WTC11 (cell line): ENCODE data around the gene SLC7A10.

ENCODE experiments used
- CBFB ChIP-seq: sonication (generic); formaldehyde crosslinking; IDR thresholded peaks from 2 replicates; pipeline ENCODE4 v1.8.1; 2022; ENCODE audit warnings: mild to moderate bottlenecking, low read depth, missing genetic modification reagents
- CDX4 ChIP-seq: fragments of 250-450 bp; sonication (Bioruptor Pico); IDR thresholded peaks from 2 replicates; pipeline ENCODE4 v1.9.0; 2021; ENCODE audit warnings: moderate library complexity, mild to moderate bottlenecking, inconsistent platforms, borderline replicate concordance
- CTCF ChIP-seq: fragments of 200-600 bp; IDR thresholded peaks from 2 replicates; pipeline ENCODE4 v1.8.0; 2022; ENCODE audit warnings: antibody characterized with exemption
- ERG ChIP-seq: fragments of 250-450 bp; sonication (Bioruptor Pico); IDR thresholded peaks from 2 replicates; pipeline ENCODE4 v1.8.0; 2021; ENCODE audit warnings: mild to moderate bottlenecking
- HMGA2 ChIP-seq: fragments of 250-450 bp; sonication (Bioruptor Pico); IDR thresholded peaks from 2 replicates; pipeline ENCODE4 v1.4.0; 2021; ENCODE audit warnings: mild to moderate bottlenecking, moderate library complexity
- IRF2 ChIP-seq: sonication (generic); formaldehyde crosslinking; IDR thresholded peaks from 2 replicates; pipeline ENCODE4 v1.8.0; 2022; ENCODE audit warnings: low read depth, missing genetic modification reagents, borderline replicate concordance
- MAX ChIP-seq: sonication (generic); formaldehyde crosslinking; IDR thresholded peaks from 2 replicates; pipeline ENCODE4 v1.8.0; 2022; ENCODE audit warnings: mild to moderate bottlenecking, missing genetic modification reagents
- NFE2L1 ChIP-seq: sonication (generic); formaldehyde crosslinking; IDR thresholded peaks from 2 replicates; pipeline ENCODE4 v1.8.1; 2023; ENCODE audit warnings: missing genetic modification reagents
- ZNF281 ChIP-seq: sonication (generic); formaldehyde crosslinking; IDR thresholded peaks from 2 replicates; pipeline ENCODE4 v1.8.0; 2023; ENCODE audit warnings: mild to moderate bottlenecking, missing genetic modification reagents

- TF ChIP-seq CTCF (no peak), ERG (CRISPR knock-in tag) (no peak), IRF2 (CRISPR knock-in tag) (no peak), ZNF281 (CRISPR knock-in tag) (no peak), HMGA2 (CRISPR knock-in tag) (no peak), NFE2L1 (CRISPR knock-in tag) (no peak), CBFB (CRISPR knock-in tag) (no peak), MAX (CRISPR knock-in tag) (no peak), CDX4 (no peak)
Measured at GRCh38 chr19:33229962-33230361, 4.3 kb upstream of the SLC7A10 start.
